GM13976 (cell line): Measurements from ENCODE around the gene PRIM2.
"Not testable (repeated sequence)": the region's sequence is repeated elsewhere in the genome, so short reads cannot be mapped to it uniquely, and the experiment has no call there.

Experiments used
- DNase-seq: peaks from one replicate; pipeline ENCODE4 v3.0.0; 2012; ENCODE audit warnings: low spot score
- CTCF ChIP-seq: IDR thresholded peaks from 2 replicates; pipeline ENCODE4 v1.5.1; 2012; ENCODE audit warnings: borderline replicate concordance, mild to moderate bottlenecking; ENCODE audit not compliant: insufficient read depth; ENCODE audit errors: extremely low read depth, missing control alignments, control extremely low read depth
- in situ Hi-C: fragments of 300-500 bp; cut with MboI; formaldehyde crosslinking; loops from one replicate; pipeline ENCODE4 v1.12.0; 2022; ENCODE audit warnings: low sequenced_read_pairs, mixed read lengths, inconsistent platforms; ENCODE audit not compliant: unreplicated experiment

Gene PRIM2

GRCh38 chr6:57279013-57279412 lies 38.4 kb upstream of the PRIM2 start:
- TF ChIP-seq CTCF, result no peak
- no peak for DNase-seq
- in situ Hi-C loops, result no loop called here

- no peak for TF ChIP-seq CTCF
- no peak for DNase-seq
- in situ Hi-C loops, result no loop called here
These were observed 34.3 kb upstream of the PRIM2 start for GRCh38 chr6:57283106-57283505.

GRCh38 chr6:57283911-57284455 lies 33.4 kb upstream of the PRIM2 start:
- no peak for DNase-seq
- in situ Hi-C loops, result no loop called here
- TF ChIP-seq CTCF, result no peak

GRCh38 chr6:57288136-57288535 lies 29.3 kb upstream of the PRIM2 start:
- in situ Hi-C loops, DNase-seq: not testable (repeated sequence)

GRCh38 chr6:57293472-57293871 lies 24.0 kb upstream of the PRIM2 start:
- DNase-seq, result not testable (repeated sequence)

GRCh38 chr6:57294862-57295445 lies 22.5 kb upstream of the PRIM2 start:
- TF ChIP-seq CTCF, result no peak
- no peak for DNase-seq
- in situ Hi-C loops, result no loop called here

More at GRCh38 chr6:57293472-57293871, 24.0 kb upstream of the PRIM2 start:
- in situ Hi-C loops, result not testable (repeated sequence)

GRCh38 chr6:57297505-57297904 lies 19.9 kb upstream of the PRIM2 start:
- in situ Hi-C loops, result no loop called here
- DNase-seq, result no peak
- no peak for TF ChIP-seq CTCF

GRCh38 chr6:57298741-57299140 lies 18.7 kb upstream of the PRIM2 start:
- DNase-seq, result no peak
- no peak for TF ChIP-seq CTCF
- in situ Hi-C loops, result no loop called here
